ENCODE data around the gene GALNT10.
"Not testable (repeated sequence)": the region's sequence is repeated elsewhere in the genome, so short reads cannot be mapped to it uniquely, and the experiment has no call there.

GALNT10 gene, protein sequence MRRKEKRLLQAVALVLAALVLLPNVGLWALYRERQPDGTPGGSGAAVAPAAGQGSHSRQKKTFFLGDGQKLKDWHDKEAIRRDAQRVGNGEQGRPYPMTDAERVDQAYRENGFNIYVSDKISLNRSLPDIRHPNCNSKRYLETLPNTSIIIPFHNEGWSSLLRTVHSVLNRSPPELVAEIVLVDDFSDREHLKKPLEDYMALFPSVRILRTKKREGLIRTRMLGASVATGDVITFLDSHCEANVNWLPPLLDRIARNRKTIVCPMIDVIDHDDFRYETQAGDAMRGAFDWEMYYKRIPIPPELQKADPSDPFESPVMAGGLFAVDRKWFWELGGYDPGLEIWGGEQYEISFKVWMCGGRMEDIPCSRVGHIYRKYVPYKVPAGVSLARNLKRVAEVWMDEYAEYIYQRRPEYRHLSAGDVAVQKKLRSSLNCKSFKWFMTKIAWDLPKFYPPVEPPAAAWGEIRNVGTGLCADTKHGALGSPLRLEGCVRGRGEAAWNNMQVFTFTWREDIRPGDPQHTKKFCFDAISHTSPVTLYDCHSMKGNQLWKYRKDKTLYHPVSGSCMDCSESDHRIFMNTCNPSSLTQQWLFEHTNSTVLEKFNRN

DNA sequence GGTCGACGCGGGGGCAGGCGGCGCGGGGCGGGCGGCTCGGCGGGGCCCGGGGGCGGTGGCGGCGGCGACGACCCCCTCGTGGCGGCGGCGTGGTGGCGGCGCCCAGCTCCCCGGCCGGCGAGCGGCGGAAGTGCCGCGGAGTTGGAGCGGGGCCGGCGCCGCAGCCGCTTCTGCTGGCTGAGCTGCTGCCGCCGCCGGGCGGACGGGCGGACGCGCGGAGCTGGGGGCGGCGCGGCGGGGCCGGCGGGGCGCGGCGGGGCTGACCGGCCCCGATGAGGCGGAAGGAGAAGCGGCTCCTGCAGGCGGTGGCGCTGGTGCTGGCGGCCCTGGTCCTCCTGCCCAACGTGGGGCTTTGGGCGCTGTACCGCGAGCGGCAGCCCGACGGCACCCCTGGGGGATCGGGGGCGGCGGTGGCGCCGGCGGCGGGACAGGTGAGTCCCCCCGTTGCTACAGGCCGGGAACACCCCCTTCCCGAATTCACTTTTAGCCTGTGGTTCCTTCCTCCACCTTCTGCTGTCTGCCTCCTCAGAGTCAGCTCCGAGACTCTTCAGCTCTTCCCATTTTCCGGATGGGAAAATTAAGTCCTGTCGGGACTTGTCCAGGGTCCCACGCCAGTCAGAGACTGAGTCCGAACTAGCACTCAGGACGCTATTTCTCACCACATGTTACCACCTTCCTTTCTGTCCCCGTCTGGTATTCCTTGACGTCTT, at the start of gene GALNT10:
Gene GALNT10 (plus strand): TSS at position 139 of the 710 bp plus-strand sequence. CDS start 134 bp downstream, at position 273.
- ATAC-seq, result peak; percentile 62
- DNase-seq, result peak; percentile 74

DNA sequence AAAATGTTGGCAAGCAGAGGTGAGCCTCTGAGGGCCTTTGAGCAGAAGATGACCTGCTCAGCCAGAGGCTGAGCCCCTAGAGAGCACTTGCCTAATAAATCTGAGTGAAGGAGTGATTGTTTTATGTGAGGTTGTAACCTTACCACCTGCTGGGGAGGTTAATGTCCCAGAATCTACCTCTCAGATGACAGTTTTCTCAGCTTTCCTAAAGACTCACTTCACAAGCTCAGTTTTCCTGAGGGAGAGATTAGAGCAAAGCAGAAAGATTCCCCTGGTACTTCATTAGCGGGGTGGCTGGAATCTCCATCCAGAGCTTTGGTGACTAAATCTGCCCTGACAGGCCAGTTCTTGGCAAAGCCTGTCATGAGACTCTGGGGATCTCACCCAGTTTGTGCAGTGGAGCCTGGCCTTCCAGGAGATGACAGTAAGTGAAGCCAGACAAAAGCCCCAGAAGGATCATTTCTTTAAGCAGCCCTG, 48.8 kb upstream of the GALNT10 start:
- DNase-seq, result no peak
- no peak for ATAC-seq

DNA sequence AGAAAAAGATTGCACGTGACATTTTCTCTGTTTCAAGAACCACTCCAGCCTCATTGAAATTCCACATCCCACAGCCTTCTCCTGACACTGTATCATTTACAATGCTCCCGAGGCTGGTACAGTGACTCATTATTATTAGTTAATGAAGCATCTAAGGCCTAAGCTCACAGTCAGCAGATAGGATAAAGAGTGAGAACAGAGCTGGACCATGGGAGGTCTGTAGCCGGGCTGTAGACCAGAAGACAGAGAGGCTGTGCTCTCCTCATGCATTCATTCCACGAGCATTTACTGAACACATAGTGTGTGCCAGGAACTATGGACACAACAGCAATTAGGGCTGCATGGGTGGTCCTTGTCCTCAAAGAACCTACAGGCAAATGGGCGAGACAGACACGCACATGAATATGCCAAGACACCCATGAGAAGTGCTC, 47.3 kb upstream of the GALNT10 start:
- DNase-seq (no peak), ATAC-seq (no peak)

DNA sequence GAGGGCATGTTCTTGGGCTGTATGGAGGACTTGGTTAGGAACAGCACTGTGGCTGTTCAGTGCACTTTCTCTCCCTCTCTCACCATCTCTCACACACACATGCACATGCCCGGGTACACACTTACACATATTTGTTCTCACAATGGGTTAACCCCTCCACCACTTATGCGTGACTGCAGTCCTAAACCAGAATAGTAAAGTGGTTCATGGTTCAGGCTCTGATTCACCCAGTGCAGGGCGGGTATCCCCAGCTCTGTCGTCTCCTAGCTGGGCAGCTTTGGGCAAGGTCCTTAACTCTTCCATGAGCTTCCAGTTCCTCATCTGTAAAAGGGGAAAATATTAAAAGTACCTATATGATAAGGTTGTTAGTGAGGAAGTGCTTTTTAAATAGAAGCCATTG, 45.3 kb upstream of the GALNT10 start:
- no peak for ATAC-seq
- no peak for DNase-seq

DNA sequence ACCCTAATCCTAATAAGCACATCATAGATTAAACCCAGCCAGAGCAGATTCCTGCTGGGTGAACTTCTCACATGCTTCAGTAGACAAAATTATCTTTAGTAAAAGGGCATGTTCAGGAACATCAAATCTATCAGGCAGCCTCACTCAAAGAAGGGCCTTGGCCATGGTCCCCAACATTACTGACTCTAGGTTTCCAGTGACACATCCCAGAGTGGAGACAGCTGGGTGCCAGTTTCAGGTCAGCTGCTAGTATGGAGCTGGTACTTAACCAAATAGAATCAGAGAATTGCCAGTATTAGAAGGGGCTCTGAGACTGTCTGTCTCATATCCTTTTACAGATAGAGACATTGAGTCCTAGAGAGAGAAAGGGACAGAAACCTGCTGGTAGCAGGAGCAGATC, 44.1 kb upstream of the GALNT10 start:
- ATAC-seq (no peak), DNase-seq (no peak)

DNA sequence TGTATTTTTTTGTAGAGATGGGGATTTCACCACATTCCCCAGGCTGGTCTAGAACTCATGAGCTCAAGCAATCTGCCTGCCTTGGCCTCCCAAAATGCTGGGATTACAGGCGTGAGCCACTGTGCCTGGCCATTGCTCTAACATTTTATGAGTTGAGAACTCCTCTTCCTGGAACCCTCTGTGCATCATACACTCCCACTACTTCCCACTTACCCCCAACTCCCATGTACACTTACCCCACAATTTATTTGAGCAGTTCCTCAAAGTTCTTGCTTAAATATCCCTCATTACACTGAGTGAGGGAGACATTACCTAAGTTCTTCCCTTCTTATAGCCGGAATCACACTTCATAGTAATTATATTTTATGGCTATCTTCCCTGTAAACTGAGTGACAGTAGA, 42.9 kb upstream of the GALNT10 start:
- ATAC-seq (no peak), DNase-seq (no peak)

DNA sequence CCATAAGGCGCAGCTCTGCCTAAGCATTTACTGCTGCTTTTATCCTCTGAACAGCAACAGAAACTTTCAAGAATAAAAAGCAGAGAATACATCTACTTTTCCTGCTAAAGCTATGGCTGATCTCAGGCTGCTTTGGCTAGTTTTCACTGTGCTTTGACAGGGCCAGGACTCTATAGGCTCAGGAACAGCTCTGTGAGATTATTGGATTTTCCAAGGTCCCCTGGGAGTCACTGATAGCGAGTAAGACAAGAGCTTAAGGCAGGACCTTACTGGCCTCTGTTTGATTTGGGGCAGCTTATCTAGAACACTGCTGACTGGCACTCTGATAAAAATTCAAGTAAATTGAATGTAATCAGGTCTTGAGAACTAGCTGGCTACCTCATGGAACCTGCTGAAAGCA, 40.1 kb upstream of the GALNT10 start:
- DNase-seq, ATAC-seq: not testable (repeated sequence)

DNA sequence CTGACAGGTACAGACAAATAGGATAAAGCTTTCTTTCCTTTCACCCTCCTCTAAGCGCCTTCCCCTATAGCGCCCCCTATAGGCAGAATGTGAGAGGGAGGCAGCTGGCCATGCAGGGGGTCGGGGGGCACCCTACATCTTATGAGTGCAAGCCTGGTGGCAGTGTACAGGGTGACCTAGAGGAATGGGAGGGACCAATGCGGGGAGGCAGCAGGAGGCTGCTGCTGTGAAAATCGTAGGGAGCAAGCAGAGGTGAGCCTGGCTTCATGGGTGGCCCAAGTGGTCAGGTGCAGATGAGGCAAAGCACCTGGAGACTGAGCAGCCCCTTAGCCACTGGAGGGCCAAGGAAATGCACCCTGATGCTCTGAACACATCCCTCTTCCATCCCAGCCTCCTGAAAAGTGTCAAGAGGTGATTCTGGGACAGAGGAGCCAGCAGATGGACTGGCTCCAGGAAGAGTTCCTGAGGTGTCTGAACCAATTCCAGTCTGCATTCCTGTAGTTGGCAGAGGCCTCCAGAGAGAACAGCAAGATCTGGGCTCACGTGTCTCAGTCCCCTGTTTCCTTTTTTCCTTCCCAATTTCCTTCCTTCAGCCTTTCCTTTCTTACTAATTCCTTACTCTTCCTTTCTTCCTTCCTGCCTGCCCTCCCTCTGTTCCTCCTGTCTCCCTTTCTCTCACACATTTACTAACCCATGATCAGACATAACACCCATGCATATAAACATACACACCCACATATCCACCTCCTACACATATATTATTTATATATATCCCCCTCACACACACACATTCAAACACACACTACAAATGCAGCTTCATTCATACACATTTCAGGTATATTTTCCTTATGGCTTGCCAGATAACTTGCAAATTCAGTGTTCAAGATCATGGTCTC, 32.8 kb upstream of the GALNT10 start:
- peak; percentile 21 for DNase-seq
- ATAC-seq, result no peak

DNA sequence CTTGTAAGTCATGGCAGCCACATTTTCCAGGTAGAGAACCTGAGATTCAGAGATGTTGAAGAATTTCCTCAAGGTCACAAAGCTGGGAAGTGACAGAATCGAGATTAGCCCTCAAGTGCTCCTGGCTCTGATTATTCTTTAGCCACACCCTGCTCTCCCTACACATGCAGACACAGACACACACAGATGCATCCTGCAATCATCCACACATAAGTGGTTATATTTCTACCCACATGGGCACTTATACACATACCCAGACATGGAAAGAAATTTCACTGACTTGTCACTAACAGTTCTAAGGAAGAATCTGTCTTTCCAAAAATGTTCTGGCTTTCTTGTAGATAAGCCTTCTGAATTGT, 32.2 kb upstream of the GALNT10 start:
- no peak for ATAC-seq
- DNase-seq, result no peak

DNA sequence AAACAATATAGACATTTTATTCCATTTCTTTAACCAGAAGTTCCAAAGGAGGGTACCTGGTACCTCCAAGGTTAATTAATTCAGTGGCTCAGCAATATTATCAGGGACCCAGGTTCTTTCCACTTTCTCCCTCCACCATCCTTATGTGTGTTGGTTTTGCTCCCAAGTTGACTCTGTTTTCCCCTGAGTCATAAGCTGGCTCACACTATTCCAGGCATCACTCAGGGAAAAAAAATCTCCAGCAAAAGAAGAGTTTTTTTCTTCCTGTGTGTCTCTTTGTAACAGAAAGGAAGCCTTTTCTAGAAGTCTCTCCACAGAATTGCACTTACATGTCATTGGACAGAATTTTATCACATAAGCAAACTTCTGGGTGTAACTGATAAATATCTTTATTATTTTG, 31.2 kb upstream of the GALNT10 start:
- DNase-seq, result no peak
- ATAC-seq, result no peak

DNA sequence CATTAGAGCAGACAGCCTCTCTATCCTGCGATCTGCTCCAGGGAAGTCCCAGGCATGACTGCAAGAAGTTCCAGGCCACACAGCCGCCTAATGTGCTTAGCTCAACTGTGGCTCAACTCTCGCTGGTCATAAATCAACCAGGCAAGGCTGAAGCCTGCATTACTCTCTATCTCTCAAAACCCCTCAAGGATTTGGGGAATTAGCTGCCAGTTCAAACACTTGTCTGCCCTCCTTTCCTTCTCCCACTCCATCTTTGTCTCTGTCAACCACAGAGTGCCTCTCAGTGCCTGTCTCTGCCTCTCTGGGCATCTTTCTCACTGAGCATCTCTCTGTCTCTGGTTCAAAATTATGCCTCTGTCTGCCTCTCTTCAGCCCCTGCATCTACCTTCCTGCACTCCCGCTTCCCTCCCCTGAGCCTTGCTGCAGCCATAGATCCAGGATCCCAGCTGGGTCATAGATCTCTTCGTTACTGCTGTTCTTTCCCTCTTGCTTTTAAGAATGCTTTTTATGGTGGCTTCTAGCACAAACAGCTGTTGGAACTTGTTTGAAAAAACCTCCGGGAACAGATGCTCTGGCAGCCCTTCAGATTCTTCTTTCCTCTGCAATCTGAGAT, 27.9 kb upstream of the GALNT10 start:
- ATAC-seq (no peak), DNase-seq (no peak)

DNA sequence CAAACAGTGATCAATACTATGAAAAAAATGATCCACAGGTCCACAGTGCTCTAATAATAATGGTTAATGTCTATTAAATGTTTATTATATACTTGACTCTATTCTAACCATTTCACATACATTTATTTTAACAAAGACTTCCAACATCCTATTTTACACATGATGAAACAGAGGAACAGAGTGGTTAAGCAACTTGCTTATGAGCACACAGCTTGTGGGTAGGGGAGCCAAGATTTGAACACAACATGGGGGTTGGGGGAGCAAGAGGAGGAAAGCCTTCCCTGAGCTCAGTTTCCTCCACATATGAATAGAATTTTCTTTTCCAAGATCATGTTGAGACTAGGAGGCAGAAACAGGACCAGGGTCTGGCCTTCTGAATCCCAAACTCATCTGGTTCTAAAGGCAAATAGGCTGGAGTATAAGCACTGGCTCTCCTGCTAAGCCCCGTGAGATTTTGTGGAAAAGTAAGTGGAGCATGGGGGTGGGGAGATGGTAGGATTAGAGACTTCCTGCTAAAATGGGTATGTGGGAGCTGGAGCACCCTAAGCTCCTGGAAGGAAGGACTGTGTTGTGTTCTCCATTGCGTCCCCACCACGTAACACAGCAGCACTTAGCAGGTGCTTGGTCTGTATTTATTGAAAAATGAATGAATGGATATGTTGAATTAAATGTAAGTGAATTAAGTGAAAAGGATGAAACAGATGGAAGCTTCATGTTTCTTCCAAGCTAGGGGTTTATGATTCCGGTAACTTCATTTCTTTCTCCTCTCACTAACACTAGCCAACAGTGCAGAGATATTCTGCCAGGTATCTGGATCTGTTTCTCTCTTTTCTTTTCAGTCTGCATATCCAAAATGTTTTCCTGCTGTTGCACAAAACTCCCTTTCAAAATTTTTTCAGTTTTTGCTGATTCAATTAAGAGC, 26.9 kb upstream of the GALNT10 start:
- ATAC-seq (no peak), DNase-seq (no peak)

DNA sequence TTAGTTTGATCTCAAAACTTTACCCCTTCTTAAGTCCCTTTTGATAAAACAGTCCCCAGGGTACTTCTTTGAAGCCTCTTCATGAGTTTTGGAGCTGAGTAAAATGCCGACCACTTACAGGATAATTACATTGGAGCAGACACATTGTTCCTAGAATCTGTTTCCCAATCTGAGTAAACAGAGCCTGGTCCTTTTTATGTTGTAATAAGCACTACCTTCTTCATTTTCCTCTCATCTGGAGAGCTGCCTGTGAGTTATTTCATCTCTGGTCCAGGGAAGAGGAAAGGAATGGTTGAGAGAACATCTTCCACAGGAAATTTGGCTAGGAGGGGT, 26.3 kb upstream of the GALNT10 start:
- no peak for ATAC-seq
- DNase-seq, result no peak

DNA sequence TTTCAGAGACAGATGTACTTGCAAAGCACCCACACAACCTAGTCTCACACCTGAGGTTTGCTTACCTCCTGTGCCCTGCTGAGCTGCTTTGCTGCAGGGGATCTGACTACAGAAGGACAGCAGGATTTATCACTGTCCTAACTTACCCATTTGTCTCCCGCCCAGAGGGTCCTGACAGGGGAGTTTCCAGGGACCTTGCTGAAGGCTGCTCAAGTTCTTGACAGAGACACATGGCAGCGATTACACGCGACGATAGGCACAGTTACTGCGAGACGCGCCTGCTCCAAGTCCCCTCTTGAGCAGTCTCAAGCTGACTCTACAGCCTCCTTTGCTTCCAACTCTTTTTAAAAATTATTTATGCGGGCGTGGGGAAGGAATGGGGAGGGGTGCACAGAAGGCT, 24.6 kb upstream of the GALNT10 start:
- no peak for DNase-seq
- ATAC-seq, result no peak

DNA sequence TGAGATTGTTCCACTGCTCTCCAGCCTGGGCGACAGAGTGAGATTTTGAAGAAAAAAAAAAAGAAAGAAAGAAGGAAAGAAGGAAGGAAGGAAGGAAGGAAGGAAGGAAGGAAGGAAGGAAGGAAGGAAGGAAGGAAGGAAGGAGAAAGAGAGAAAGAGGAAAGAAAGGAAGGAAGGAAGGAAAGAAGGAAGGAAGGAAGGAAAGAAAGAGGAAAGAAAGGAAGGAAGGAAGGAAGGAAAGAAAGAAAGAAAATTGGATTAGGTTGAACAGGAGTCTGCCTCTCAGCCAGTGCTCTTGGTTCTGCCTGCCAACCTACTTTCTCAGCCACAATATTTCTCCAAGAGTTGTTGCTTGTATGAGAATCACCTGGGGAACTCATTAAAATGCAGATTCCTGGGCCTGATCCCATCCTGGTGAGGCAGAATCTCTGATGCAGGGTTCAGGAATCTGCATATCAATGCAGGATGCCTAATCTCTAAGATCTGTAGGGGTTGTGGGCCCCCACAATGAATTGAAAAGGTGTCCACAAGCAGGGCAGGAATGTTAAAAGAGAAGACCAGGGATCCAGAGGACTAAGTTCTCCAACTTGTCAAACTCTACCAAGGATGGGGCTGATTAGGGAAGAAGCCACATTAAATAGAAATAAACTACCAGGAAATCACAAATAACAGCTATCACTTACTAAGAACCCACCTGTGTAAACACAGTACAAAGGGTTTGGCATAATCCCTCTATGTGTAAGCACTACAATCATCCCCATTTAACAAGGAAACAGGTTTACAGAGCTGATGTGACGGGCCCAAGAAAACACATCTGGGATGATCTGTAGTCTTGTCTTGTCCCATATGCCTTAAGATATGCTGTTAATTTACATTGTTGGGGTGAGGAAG, 23.4 kb upstream of the GALNT10 start:
- ATAC-seq (no peak), DNase-seq (no peak)

DNA sequence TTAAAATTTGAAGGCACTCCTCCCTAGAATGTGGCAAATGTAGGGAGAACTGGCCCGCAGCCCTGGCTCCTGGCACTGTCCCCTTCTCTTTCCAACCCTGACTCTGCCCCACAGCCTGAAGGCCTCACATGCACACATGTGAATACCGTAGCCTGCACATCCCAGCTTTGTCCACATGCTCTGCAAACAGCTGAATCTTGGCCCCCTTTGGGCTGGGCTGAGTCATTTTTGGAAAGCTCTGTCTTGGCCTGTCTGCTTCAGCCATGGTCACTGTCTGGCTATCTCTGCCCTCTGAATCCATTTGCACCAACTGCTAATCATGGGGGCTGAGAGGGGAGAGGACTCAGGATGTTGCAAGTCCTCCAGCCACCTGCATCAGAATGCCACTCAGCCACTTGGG, 22.1 kb upstream of the GALNT10 start:
- no peak for ATAC-seq
- no peak for DNase-seq

DNA sequence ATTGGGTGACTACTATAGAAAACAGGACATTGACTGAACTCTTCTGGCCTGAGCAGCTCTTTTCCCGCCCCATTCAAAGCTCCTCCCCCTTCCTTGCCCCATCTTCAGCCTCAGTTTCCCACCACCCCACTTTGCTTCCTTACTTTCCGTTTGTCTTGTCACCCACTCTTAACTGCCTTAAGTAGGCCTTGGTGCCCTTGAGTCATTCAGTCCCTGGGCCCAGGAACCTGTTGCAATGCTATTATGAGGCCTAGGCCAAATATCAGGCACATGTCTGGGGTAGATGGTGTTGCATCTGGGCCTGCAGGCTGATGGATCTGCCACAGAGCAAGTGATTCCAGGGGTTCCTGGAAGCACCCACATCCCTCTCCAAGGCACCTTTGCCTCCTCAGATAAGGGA, 17.7 kb upstream of the GALNT10 start:
- no peak for ATAC-seq
- DNase-seq, result no peak

DNA sequence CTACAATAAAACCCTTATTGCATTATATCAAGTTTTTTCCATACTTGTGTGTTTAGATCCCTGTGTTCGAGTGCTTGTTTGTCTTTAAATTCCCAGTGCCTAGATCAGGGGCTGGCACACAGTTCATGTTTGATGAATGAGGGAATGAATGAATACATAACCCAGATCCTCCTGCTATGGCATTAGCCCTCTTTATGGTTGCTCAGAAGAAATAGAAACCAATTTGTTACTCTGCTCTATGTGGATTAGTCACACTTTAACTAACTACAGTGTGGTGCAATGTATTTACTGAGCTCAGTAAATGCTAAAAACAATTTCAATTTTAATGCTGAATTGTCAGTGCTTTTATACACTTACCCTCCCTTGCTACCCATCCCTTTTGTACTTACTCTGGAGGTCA, 16.4 kb upstream of the GALNT10 start:
- ATAC-seq (no peak), DNase-seq (no peak)

DNA sequence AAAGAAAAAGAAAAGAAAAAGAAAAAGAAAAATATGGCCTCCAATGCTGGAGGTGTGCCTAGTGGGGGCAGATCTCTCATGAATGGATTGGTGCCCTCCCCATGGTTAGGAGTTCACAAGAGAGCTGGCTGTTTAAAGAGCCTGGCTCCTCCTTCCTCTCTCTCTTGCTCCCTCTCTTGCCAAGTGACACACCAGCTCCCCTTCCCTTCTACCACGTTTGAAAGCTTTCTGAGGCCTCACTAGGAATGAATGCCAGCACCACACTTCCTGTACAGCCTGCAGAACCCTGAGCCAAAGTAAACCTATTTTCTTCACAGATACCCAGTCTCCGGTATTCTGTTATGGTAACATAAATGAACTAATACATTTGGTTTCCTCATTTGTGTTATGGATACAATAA, 14.4 kb upstream of the GALNT10 start:
- DNase-seq (no peak), ATAC-seq (no peak)

DNA sequence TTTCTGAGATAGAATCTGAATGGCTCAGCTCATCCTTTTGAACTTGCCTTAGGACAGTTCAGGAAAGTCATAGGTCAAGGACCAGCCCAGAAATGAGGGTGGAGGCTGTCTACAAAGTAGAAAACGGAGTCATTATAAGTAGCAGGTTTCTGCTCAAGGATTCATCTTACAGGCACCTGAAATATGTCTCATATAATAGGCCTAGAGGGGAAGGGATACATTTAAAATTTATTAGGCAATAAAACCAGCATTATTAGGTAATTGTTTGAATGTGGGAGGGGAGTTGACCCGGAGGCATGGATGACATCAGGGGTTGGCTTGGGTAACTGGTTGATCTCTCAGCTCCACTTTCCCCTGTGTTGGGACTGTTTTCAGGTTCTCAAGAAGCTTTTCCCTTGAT, 11.9 kb upstream of the GALNT10 start:
- ATAC-seq (no peak), DNase-seq (no peak)

All from stimulated activated naive CD8-positive, alpha-beta T cell treated with anti-CD3 and anti-CD28 coated beads, Interleukin-15, Interleukin-2, amounts not matched to agents 100 U/mL and 50 U/mL, for 24 hours (primary cell).